H1 (cell line): ENCODE results near the gene HLA-DPB1. TPM values are rescaled to one million over a fixed set of nuclear protein-coding genes. Genes with fewer than 3 reads are reported as not detected.
A peak's percentile ranks its signal among the peaks of the same experiment; 100 is the strongest.

Experiments used
- BCL11A ChIP-seq, 2 experiments: IDR thresholded peaks; one replicate each; pipeline ENCODE4 v1.6.1; 2011; ENCODE audit warnings: low read depth in 2 of 2, low read length in 2 of 2, mild to moderate bottlenecking in 2 of 2
- CTBP2 ChIP-seq: IDR thresholded peaks from 2 replicates; pipeline ENCODE4 v1.7.0; 2011; ENCODE audit warnings: borderline replicate concordance, mild to moderate bottlenecking, moderate library complexity, mixed read lengths, low read length; ENCODE audit not compliant: insufficient read depth, insufficient read length
- EGR1 ChIP-seq: IDR thresholded peaks from 2 replicates; pipeline ENCODE4 v1.6.1; 2011; ENCODE audit warnings: low read depth, low read length, borderline replicate concordance
- NANOG ChIP-seq: IDR thresholded peaks from 2 replicates; pipeline ENCODE4 v1.6.1; 2011; ENCODE audit warnings: low read length, low read depth, mild to moderate bottlenecking, inconsistent platforms; ENCODE audit not compliant: insufficient read depth, poor library complexity, severe bottlenecking
- RFX5 ChIP-seq: IDR thresholded peaks from 2 replicates; pipeline ENCODE4 v1.6.1; 2011; ENCODE audit warnings: low read depth, low read length, improper control_type of control experiment, borderline replicate concordance
- RNF2 ChIP-seq: fragments of 200-900, 300-1000 bp; sonication (generic); IDR thresholded peaks from 2 replicates; pipeline ENCODE4 v1.7.1; 2016; ENCODE audit warnings: borderline replicate concordance, low read depth, mild to moderate bottlenecking, antibody characterized with exemption, low read length; ENCODE audit not compliant: poor library complexity, severe bottlenecking; ENCODE audit errors: missing control alignments
- SIN3A ChIP-seq, 2 experiments: IDR thresholded peaks in 1 of 2; conservative IDR thresholded peaks in 1 of 2; 2 replicates each; pipeline ENCODE4 v1.6.1; 2011 to 2012; ENCODE audit warnings: low read length in 2 of 2, improper control_type of control experiment in 1 of 2, low read depth in 1 of 2, mild to moderate bottlenecking in 1 of 2
- SIX5 ChIP-seq: IDR thresholded peaks from 2 replicates; pipeline ENCODE4 v1.6.1; 2011; ENCODE audit warnings: mild to moderate bottlenecking, low read depth, low read length
- SUZ12 ChIP-seq: fragments of 200-600 bp; sonication (generic); IDR thresholded peaks from 2 replicates; pipeline ENCODE4 v1.6.1; 2012; ENCODE audit warnings: mild to moderate bottlenecking, inconsistent platforms, low read length, moderate library complexity, mixed read lengths
- YY1 ChIP-seq: IDR thresholded peaks from 2 replicates; pipeline ENCODE4 v1.6.1; 2011; ENCODE audit warnings: low read depth, mild to moderate bottlenecking, low read length
- polyA plus RNA-seq, 7 experiments: library from polyadenylated mRNA; depleted of rRNA in 3 of 7; stranded (reverse) in 5 of 7; unstranded in 2 of 7; fragments of >200 nt in 5 of 7; fragments of 200-250 nt in 2 of 7; gene quantifications; 1 replicate in 5 of 7; 2 replicates in 1 of 7; 4 replicates in 1 of 7; pipeline versions ENCODE4 v1.2.1 to v1.2.3, GENCODE V29; 2011 to 2013; ENCODE audit warnings: missing spikeins in 2 of 7, mixed read lengths in 2 of 7
- total RNA-seq: library from RNA; stranded (reverse); fragmentation: NEBNext Ultra II Directional; extraction: Animal tissue kit (Norgen Biotek cat#: 25700); gene quantifications from 2 replicates; pipeline ENCODE4 v1.2.1, GENCODE V29; 2021
- TF ChIP-seq, protein P1 (sequence below): fragments of 300-600 bp; sonication (generic); IDR thresholded peaks from 2 replicates; pipeline ENCODE4 v1.7.1; 2012; ENCODE audit warnings: low read length, moderate library complexity, mild to moderate bottlenecking, inconsistent platforms; ENCODE audit not compliant: insufficient replicate concordance

The HLA-DPB1 gene
- total and polyA plus RNA-seq, 2 of the 8 experiments (the other 6 are each of a cell fraction or from before 2014, with no cell fraction given): 32.3 to 58.8 TPM

DNA sequence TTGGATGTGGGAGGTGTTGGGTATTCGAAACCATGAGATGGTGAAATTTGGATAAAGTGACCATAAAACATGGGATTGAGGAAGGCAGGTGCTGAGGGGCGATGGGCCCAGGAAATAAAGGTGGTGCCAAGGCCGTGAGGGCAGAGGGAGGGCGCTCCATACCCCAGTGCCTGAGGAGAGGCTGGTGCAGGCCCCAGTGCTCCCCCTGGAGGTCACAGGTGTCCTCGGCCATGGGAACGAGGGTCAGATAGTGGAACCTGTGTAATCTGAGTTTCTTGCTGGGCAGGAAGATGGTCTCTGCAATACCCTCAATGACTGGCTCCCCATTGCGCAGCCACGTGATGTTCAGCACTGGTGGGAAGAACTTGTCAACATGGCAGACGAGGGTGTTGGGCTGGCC lies 16.2 kb downstream of the HLA-DPB1 start (continued):
- TF ChIP-seq, protein P1, sequence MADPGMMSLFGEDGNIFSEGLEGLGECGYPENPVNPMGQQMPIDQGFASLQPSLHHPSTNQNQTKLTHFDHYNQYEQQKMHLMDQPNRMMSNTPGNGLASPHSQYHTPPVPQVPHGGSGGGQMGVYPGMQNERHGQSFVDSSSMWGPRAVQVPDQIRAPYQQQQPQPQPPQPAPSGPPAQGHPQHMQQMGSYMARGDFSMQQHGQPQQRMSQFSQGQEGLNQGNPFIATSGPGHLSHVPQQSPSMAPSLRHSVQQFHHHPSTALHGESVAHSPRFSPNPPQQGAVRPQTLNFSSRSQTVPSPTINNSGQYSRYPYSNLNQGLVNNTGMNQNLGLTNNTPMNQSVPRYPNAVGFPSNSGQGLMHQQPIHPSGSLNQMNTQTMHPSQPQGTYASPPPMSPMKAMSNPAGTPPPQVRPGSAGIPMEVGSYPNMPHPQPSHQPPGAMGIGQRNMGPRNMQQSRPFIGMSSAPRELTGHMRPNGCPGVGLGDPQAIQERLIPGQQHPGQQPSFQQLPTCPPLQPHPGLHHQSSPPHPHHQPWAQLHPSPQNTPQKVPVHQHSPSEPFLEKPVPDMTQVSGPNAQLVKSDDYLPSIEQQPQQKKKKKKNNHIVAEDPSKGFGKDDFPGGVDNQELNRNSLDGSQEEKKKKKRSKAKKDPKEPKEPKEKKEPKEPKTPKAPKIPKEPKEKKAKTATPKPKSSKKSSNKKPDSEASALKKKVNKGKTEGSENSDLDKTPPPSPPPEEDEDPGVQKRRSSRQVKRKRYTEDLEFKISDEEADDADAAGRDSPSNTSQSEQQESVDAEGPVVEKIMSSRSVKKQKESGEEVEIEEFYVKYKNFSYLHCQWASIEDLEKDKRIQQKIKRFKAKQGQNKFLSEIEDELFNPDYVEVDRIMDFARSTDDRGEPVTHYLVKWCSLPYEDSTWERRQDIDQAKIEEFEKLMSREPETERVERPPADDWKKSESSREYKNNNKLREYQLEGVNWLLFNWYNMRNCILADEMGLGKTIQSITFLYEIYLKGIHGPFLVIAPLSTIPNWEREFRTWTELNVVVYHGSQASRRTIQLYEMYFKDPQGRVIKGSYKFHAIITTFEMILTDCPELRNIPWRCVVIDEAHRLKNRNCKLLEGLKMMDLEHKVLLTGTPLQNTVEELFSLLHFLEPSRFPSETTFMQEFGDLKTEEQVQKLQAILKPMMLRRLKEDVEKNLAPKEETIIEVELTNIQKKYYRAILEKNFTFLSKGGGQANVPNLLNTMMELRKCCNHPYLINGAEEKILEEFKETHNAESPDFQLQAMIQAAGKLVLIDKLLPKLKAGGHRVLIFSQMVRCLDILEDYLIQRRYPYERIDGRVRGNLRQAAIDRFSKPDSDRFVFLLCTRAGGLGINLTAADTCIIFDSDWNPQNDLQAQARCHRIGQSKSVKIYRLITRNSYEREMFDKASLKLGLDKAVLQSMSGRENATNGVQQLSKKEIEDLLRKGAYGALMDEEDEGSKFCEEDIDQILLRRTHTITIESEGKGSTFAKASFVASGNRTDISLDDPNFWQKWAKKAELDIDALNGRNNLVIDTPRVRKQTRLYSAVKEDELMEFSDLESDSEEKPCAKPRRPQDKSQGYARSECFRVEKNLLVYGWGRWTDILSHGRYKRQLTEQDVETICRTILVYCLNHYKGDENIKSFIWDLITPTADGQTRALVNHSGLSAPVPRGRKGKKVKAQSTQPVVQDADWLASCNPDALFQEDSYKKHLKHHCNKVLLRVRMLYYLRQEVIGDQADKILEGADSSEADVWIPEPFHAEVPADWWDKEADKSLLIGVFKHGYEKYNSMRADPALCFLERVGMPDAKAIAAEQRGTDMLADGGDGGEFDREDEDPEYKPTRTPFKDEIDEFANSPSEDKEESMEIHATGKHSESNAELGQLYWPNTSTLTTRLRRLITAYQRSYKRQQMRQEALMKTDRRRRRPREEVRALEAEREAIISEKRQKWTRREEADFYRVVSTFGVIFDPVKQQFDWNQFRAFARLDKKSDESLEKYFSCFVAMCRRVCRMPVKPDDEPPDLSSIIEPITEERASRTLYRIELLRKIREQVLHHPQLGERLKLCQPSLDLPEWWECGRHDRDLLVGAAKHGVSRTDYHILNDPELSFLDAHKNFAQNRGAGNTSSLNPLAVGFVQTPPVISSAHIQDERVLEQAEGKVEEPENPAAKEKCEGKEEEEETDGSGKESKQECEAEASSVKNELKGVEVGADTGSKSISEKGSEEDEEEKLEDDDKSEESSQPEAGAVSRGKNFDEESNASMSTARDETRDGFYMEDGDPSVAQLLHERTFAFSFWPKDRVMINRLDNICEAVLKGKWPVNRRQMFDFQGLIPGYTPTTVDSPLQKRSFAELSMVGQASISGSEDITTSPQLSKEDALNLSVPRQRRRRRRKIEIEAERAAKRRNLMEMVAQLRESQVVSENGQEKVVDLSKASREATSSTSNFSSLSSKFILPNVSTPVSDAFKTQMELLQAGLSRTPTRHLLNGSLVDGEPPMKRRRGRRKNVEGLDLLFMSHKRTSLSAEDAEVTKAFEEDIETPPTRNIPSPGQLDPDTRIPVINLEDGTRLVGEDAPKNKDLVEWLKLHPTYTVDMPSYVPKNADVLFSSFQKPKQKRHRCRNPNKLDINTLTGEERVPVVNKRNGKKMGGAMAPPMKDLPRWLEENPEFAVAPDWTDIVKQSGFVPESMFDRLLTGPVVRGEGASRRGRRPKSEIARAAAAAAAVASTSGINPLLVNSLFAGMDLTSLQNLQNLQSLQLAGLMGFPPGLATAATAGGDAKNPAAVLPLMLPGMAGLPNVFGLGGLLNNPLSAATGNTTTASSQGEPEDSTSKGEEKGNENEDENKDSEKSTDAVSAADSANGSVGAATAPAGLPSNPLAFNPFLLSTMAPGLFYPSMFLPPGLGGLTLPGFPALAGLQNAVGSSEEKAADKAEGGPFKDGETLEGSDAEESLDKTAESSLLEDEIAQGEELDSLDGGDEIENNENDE: no peak
- TF ChIP-seq SIX5 (no peak), EGR1 (no peak), RNF2 (no peak), SUZ12 (no peak), YY1 (peak; percentile 70; the same call in 1 of the 2 replicates), NANOG (no peak), RFX5 (peak; percentile 50; the same call in 1 of the 2 replicates), SIN3A (conservative IDR thresholded peaks at IDR 0.05 in 1 of 2, IDR thresholded peaks at IDR 0.05 in 1 of 2; ENCODE audit: low read depth in 1 of 2, low read length in 2 of 2) (0 out of 4 replicates have a peak, but pooled peaks of 1 of the 2 experiments have one; percentile 23), CTBP2 (no peak), BCL11A (IDR thresholded peaks at IDR 0.05; ENCODE audit: low read depth in 2 of 2, low read length in 2 of 2) (no peak)
